NK-92 treated with Interleukin-12 subunit alpha and Interleukin-12 subunit beta, amount 100 ng/mL, for 24 hours (cell line): ENCODE data around the gene SP7.
A peak's percentile ranks its signal among the peaks of the same experiment; 100 is the strongest.
"Not testable (repeated sequence)": the region's sequence is repeated elsewhere in the genome, so short reads cannot be mapped to it uniquely, and the experiment has no call there.

Experiments
- DNase-seq: peaks from one replicate; lab custom pipeline; 2025; lab: John Stamatoyannopoulos, UW

SP7 gene

DNA sequence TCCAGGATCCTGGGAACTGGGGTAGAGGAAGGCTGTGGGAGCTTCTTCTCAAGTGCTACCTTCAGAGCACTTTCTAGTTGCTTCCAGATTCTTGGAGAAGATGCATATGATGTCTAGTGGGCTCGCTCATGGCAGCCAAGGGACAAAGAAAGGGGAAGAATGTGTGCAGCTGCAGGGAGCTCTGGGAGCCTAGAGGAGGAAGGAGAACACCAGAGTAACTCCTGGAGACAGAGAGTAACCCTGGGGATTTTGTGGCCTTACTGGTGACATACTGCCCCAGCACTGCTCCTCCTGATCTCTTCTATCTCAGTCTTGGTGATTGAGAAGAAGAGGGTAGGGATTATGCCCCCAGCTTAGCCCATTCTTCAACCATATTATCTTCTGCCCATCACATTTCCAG lies 10.3 kb upstream of the SP7 start:
- no peak for DNase-seq

DNA sequence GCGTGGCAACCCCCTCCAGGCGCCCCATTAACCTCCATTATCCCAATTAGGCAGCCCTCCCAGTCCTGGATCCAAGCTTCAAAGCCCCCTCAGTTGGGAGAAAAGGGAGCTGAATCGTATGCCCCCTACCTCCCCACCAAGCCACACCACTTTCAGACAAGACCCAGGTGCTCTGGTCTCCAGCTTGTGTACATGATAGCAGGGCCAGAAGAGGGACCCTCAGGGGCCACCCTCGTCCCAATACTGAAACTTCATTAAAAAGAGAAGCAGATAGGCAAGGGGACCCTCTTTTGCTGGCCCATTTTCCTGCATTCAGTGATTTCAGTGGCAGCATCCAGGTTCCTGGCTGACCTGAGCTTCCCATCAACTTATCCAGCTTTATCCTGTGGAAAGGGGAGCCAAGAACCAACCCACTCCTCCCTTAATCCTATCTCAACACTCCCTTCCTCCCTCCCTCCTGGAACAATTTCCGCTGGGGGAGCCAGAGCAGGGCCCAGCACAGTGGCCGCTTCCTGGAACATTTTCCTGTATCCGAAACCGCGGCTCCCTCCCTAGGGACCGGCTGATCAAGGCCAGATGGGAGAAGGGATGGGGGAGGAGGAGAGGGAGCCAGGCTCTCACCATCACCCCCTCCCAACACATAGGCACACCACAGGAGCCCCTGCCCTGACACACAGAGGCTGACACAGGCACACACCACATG lies 9.5 kb upstream of the SP7 start:
- no peak for DNase-seq

DNA sequence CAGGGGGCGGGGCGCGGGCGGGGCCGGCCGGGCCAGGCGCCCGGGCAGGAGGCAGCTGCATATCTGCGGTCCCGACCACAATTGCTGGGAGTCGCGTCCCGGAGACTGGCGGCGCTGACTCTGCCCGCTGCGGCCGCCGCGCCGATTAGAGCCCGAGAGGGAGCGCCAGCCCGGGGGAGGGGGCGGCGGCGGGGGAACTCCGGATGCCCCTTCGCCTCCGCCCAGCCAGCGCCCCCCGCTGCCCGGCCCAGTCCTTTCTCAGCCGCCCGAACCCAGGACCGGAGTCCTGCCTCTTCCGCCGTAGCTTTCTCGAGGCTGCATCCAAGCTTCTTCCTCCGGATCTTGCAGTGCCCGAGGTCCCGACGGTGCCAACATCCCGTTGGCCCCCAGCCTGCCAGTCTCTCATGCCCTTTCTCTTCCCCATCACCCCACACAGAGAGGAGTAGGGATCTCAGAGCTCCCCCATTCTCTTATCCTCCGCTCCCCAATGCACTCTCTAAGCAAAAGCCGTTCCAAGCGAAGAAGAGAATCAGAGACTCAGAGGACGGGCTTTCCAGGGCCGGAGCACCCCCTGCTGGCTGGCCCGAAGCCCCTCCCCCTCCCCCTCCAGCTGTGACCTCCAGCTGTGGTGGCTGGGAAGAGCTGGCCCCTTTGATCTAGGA lies 8.8 kb upstream of the SP7 start:
- no peak for DNase-seq

DNA sequence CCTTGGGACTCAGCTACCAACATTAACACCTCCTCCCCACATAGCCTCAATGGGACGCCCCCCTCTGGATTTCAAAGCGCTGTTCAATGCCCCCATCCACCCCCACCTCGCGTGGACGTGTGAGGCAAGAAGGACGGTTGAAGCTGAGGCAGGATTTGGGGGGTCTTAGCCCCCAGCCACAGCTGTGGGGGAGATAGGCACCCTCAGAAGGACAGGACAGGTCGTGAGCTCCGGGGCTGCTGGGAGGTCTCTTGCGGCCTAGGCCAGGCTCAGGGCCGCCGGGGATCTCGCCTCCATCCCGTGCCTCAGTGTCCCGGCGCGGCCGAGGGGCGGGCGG lies 8.3 kb upstream of the SP7 start:
- DNase-seq, result no peak

DNA sequence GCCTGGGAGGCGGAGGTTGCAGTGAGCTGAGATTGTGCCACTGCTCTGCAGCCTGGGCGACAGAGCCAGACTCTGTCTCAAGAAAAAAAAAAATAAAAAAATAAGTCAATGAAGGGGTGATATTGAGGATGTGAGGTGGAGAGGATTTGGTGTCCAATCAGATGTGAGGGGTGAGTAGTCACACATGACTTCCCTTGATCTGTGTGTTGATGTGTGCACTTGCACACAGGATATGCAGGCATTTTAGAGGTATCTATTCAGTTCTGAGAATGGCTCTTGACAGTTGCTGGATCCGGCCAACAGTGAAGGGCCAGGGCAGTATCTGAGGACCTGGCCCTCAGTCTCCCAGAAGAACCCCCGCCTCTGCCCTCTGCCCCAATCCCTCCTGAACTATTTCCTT lies 7.8 kb upstream of the SP7 start:
- no peak for DNase-seq

DNA sequence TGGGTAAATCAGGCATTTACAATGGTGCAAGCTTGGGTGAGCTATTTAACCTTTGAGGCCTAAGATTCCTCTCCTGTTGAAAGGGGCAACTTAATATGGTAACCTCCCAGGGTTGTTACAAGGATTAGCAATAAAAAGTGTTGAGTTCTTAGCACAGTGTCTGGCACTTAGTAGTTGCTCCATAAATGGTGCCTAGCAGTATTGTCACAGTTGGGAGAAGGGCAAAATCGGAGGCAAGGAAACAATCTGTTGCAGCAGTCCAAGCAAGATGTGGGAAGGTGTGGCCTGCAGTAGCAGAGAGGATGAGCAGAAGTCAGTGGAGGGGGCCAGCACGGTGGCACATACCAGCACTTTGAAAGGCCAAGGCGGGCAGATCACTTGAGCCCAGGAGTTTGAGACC lies 7.3 kb upstream of the SP7 start:
- no peak for DNase-seq

DNA sequence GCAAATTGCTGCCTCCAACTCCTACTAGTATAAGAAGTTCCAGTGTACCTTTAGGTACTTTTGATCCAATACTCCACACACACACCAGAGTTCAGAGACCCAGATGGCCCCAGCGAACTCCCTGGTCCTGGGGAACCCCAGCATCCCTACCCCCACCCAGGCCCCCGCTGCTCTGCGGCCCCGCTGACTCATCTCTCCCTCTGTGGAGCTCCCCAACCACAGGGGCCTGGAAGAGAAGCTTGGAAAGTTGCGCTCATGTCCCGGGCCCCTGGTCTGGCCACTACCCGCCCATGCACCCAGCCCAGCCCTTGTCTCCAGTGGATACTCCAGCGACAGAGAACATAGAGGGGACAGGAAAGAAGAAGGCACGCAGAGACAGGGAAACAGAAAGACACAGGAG lies 4.2 kb upstream of the SP7 start:
- no peak for DNase-seq

DNA sequence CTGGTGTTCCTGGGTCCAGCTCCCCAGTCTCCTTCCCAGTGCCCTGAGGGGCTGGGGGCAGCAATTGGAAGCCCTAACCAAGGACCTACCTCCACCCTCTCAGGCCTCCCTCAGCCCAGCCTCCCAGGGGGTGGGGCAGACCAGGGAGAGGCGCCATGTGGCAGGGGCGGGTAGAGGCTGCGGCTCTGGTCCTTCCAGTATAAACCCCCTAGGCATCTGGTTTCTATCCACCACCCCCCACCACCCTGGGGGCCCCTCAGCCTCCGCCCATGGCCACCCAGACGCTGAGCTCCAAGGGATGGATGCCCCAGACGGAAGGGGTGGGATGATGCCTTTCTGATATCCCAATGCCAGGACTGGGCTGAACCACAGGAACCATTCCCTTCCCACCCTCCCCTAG lies 2.8 kb upstream of the SP7 start:
- no peak for DNase-seq

DNA sequence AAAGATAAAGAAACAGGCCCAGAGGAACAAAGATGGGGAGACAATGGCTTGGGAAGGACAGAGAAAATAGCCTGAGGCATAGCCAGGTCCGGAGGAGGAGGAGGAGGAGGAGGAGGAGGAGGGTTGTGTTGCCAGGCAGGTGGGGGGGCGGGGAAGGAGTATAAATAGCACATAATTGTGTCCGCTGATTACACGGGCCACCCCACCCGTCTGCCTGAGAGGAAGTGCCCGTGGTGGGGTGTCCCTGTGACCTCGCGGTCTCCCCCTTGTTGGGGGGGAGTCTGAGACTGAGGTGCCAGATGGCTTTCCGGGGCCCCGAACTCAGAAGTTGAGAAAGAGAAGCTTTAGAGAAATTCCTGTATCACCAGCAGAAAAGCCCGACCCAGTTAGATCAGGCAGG lies 1.9 kb upstream of the SP7 start:
- DNase-seq, result no peak

DNA sequence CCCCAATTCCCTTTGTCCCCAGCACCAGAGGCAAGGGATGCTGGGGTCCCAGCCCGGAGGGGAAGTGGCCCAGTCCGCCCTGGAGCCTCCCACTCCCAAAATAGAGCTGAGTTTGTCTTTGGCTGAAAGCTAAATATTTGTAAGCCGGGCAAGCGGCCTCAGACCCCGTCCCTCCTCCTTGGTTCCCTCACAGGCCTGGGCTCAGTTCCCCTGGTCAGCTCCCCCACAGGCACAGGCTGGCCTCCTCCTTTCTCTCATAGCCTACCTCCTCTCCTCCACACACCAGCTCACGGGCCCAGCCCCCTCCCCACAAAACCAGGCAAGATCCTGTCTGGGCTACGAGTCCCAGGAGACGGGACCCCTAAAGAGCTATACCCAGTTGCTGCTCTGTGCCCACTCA lies 1.3 kb downstream of the SP7 start:
- DNase-seq, result no peak

DNA sequence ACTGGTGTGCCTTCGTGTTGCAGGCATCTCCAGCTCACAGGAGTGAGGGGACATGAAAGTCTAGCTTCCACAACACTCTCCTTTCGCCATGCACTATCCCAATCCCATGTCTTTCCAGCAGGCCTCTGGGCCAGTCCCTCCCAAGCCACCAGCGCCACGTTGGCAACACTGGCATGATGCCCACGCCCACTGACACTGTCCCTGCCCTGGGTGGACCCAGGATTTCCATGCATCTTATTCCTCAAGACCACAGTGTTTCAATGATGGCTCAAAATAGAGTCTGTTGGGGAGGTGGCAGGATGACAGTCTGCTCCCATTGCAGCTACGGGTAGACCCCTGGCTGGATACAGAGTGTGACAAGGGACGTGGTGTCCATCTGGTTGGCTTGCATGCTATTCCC lies 2.3 kb downstream of the SP7 start:
- no peak for DNase-seq

DNA sequence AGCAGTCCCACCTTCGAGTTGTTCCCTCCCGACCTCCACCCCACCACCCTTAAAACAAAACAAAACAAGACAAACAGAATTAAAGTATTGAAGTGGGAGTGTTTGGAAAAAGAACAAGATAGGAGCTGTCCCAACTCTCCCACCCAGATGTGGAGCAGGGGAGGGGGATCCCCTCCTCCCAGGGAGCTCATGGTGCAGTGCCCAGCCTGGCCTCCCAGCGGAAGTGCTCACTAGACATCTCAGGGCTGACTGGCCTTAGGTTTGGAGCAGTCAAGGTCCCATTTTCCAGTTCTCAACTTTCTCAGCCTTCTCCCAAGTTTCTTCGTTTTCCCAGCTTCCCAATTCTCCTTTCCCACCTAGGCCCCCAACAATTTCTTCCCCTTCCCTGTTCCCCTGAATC lies 2.9 kb downstream of the SP7 start:
- DNase-seq, result no peak

DNA sequence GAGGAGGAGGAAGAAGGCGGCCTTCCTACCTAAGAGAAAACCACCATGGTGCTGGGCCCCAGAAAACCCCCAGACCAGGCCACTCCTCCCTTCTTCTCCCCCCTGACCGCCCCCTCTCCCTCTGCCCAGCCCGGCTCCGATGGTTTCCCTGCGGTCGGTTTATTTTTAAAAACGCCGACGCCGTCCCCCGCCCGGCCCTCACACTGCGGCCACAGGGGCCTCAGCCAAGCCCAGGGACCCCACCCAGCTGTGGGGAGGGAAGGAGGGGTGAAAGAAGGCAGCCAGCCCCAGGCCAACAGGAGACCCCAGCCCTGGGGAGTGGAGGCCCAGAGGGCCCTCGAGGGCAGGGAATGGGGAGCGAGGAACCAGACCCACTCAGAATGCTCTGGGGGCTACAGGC lies 3.4 kb downstream of the SP7 start:
- no peak for DNase-seq

DNA sequence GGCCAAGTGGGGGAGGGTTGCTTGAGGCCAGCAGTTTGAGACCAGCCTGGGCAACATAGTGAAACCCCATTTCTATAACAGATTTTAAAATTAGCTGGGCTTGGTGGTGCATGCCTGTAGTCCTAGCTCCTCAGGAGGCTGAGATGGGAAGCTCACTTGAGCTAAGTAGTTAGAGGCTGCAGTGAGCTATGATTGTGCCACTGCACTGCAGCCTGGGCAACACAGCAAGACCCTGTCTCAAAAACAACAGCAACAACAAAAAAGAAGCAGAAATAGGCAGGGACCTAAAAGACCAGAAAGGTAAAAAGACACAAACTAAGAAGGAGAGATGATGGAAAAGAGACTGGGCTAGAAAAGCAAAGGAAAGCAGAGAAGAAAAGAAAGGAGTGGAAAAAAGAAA lies 3.8 kb downstream of the SP7 start:
- not testable (repeated sequence) for DNase-seq

DNA sequence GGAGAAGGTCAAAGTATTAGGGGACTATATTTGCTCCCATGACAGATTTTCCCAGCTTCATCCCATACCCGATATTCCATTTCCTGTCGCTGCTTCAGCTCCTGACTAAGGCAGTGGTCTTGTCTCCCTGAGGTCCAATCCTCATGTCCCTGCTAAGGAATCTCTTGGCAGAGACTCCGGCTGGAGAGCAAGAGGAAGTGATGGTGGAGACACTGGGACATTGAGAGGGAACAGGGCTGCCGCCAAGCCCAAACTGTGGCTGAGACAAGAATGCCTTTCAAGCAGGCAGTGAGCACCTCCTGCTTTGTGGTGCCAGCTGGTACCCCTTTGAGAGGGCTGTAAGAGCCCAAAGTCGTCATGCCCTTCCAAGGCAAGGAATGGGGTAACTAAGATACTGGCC lies 5.5 kb downstream of the SP7 start:
- no peak for DNase-seq

DNA sequence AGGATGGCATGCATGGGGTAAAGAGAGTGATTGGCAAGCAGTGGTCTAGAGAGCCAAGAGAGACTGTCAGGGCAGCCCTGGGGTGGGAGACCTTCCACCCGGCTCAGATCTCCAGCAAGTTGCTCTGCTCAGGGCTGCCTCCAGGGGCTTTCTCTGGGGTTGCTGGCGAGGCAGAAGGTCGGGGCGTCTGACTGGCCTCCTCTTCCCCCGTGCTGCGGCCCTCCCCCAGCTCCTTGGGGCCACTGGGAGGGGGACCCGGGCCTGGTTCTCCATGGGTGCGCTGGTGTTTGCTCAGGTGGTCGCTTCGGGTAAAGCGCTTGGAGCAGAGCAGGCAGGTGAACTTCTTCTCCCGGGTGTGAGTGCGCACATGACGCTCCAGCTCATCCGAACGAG lies 8.1 kb downstream of the SP7 start:
- DNase-seq, result no peak

DNA sequence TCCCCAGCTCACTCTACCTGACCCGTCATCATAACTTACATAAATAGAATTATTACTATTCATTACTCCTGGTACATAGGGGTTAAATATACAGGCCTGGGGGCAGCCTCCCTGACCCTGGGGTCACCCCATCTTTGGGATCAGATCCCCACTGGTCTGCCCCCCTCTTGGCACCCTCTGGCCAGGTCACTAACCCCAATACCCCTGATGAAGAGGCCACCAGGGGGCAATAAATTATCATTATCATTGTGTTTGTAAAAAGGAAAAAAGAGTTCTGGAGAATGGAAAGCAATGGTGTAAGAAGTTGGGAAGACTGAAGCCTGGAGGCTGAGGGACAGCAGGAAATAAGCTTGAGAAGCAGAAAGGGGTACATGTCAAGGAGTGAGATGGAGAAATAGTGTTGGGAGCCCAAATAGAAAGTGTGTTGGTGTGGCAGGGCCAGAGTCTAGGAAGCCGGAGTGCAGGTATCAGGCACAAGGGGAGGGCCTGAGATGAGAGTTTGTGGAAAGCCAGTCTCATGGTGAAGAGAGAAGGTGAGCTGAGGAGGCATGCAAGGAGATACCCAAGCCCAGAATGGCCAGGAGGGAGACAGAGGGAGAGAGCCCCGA lies 8.6 kb downstream of the SP7 start:
- no peak for DNase-seq

DNA sequence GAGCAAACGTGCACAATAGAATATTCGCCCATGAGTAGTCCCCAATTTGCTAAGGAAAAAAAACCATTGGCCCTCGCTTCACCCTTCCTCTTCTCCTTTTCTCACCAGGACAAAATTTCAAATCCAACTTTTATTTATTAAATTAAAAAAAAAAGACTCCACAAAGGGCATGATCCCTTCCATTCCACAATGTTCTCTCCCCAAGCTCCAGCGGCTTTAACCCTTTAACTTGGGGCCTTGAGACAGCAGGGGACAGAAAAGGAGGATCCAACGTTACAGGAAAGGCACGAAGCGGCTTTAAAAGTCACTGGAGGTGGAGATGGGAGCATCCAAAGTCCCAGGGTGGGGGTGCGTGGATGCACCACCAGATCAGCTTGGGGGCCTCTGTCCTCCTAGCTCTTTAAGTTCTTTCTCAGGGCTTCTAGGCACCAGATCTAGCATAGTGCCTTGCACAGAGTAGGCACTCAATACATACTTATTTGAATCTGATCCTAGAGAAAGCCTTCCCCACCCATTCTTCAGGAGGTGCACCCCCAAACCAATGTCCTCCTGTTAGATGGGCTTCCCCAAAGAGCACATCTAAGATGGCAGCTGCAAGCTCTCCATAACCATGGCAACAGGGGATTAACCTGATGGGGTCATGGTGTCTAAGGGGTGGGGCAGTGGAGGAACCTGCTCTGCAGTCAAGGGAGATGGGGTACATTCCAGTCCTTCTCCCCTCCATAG lies 9.5 kb downstream of the SP7 start:
- no peak for DNase-seq

DNA sequence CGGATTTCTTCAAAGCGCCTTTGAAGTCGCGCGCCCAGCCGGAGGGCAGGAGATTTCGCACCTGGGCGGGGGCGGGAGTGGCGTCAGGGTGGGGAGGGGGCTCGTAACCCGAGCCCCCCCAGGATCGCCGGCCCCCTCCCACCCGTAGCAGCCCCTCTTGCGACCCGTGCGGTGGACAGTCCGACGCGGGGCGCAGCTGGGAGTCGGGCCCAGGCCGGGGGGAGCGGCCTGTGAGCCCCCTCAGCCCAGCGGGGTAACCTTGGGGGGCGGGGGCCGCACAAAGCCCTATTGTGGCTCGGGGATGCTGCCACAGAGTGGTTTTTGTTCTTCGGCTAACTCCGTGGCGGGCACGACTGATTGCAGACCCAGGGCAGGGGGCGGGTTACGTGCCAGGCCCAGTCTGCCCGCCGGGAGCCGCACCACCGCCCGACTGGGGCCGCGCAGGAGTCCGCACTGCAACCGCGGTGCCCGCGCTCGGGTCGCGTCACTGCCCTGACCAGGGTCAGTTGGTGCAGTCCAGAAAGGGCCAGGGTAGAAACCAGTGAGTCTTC lies 10.6 kb downstream of the SP7 start:
- DNase-seq, result no peak

DNA sequence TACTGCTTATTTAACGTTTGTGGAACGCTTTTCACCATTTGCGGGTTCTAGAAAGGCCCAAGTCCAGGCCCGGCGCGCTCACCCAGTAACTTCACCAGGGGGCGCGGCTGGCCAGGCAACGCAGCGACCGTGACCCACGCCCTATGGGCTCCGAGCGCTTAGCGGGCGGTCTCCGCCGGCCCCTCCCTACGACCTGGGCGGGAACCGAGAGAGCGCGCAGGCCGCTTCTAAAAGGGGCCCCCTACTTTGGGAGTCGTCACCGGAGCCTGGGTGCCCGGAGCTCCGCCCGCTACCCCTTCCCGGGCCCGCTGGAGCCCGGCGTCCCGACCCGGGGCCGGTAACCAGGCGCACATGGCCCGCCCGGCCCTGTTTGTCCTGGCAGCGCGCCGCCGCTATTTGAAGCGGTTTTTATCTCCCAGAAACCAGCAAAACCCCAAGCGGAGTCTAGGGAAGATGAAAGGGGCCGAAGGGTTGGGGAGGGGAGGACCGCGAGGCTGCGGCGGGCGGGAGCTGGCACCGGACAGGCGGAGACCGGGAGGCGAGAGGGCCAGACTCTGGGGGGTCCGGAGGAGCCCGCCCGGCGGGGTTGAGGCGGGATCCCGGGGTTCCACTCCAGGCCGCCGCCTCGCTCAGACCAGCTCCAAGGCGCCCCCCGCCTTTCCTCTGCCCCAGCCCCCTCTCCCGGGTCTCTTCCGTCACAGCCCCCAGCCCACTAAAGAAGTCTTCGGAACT lies 11.2 kb downstream of the SP7 start:
- DNase-seq, result peak; percentile 80

DNA sequence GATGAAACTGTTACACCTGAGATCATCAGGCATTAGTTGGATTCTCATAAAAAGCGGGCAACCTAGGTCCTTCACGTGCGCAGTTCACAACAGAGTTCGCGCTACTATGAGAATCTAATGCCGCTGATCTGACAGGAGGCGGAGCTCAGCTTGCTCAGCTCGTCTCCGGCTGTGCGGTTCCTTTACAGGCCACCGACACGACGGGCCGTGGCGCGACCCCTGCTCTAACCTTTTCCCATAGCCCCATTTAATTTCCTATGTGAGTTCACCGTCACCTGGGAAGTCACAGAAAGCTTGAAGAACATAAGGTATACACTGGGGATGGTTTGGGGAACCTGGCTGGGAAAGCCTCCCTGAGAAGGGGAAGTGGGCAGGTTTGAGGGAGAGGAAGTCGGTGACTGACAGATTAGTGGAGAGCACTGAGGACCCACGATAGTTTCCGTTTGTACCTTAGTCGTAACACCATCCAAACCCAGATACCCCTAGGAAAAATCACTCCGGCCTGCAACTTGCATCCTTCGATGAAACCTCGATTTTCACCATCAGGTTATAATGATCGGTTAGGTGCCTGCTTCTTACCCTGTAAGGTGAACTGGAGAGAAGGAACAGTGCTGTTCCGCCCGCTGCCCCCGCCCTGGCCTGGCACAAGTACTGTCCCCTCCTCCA lies 11.9 kb downstream of the SP7 start:
- DNase-seq, result peak; percentile 33
